Endothelial cell of hepatic sinusoid (primary cell): ENCODE results near the gene CENPVL1.
"Not testable (repeated sequence)": the region's sequence is repeated elsewhere in the genome, so short reads cannot be mapped to it uniquely, and the experiment has no call there.

ENCODE experiments used
- in situ Hi-C: cut with HindIII; loops from 2 replicates; pipeline ENCODE4 v1.10.0; 2017; ENCODE audit warnings: low sequenced_read_pairs

Gene CENPVL1

GRCh38 chrX:51710277-51711164, at the start of gene CENPVL1:
TSS of gene CENPVL1 (plus strand) at chrX:51710512. CDS start at chrX:51710512, 0 bp downstream.
- in situ Hi-C loops = not testable (repeated sequence)

- in situ Hi-C loops = no loop called here
These were observed 44.3 kb upstream of the CENPVL1 start for GRCh38 chrX:51665981-51666380.

- in situ Hi-C loops = not testable (repeated sequence)
These were observed 30.5 kb upstream of the CENPVL1 start for GRCh38 chrX:51679689-51680433.

DNA sequence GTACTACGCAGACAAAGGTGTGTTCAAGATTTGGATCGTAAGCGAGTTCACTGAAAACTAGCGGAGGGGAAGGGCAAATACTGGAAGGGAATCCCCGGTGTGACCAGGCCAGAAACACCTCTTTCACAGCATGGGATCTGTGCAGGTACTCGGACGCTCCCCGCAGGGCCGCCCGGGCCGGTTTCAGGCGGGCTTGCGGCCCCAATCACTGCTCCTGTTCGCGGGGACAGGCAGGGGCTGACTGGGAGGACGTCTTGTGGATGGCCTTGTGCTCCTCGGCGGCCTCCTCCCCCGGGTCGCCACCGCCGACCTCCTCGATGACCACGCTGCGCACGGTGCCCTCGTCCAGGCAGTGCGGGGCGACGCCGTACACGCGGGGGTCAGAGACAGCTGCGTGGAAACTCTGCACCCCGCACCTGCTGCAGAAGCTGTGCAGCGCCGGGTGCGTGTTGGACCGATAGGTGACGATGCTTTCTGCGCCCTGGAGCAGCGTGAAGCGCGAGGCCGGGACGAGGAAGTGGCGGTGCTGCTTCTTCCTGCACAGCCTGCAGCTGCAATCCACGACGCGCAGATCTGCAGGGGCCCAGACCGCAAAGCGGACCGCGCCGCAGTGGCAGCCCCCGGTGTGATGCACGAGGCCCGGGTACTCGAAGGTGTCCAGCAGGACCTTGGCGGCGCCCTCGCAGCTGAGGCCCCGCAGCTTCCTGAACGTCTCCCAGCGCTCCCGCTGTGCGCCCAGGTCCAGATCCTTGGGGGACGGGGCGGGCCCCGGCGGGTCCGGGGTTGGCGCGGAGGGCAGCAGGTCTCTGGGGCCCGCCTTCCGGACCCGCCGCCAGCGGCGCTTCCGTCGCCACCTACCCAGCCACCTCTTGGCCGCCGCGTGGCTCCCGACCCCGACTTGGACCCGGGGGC, 28.2 kb upstream of the CENPVL1 start:
- in situ Hi-C loops = not testable (repeated sequence)

GRCh38 chrX:51682720-51683062, 27.6 kb upstream of the CENPVL1 start, which contains the start of gene CENPVL2:
TSS of gene CENPVL2 (minus strand) at chrX:51682831. CDS start at chrX:51682831, 0 bp downstream.
- in situ Hi-C loops = not testable (repeated sequence)

GRCh38 chrX:51694254-51694653, 16.1 kb upstream of the CENPVL1 start:
- in situ Hi-C loops = no loop called here

DNA sequence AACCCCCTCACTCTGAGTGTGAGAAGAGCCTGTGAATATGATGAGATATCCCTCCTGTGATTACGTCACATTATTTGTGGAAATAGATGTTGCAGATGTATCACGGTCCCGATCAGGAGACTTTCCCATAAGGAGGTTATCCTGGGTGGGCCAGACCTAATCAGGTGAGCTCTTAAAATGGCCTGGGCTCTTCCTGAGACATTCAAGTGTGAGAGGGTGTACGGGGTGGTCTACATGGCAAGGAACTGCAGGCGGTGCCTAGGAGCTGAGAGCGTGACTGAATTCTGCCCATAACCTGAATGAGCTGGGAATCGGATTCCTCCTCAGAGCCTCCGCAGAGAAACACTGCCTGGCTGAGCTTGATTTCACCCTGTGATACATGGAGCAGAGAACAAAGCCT, 12.9 kb upstream of the CENPVL1 start:
- in situ Hi-C loops = no loop called here

GRCh38 chrX:51712943-51713647, 2.8 kb downstream of the CENPVL1 start:
- in situ Hi-C loops = not testable (repeated sequence)

GRCh38 chrX:51728202-51728601, 17.9 kb downstream of the CENPVL1 start:
- in situ Hi-C loops = no loop called here

DNA sequence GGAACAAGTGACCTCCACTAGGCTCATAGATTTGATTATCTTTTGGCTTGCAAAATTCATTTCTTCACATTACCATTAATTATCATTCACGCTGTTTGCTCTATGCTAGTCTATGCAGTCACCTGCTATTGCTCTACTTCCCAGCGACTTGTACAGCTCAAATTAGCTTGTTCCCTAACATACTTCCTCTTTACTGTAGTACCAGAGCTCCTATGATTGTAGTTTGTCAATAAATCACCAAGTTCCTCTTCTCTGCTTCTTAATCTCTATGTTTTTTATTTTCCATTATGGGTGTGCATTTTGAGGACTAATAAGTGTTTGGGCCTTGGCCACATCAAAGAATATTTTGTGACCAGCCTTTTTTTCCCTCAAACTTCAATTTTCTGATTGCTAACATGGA, 26.8 kb downstream of the CENPVL1 start:
- in situ Hi-C loops = no loop called here

DNA sequence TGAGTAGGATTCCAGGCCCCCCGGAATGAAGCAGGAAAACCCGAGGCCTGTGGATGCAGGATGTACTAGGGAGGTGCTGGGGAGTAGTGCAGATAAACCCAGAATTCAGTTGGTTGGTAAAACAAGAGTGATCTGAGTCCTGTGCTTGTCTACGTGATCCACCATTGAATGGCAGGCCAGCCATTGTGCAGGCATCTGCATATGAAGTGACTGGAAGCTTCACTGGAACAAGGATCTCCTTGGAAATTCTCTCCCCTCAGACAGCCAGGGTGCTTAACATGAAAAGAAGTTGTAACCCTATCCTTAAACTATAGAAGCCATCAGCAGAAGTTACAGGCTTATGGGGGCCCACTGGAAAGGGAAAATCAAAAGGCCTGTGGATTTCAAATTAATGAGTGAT, 32.3 kb downstream of the CENPVL1 start:
- in situ Hi-C loops = no loop called here

DNA sequence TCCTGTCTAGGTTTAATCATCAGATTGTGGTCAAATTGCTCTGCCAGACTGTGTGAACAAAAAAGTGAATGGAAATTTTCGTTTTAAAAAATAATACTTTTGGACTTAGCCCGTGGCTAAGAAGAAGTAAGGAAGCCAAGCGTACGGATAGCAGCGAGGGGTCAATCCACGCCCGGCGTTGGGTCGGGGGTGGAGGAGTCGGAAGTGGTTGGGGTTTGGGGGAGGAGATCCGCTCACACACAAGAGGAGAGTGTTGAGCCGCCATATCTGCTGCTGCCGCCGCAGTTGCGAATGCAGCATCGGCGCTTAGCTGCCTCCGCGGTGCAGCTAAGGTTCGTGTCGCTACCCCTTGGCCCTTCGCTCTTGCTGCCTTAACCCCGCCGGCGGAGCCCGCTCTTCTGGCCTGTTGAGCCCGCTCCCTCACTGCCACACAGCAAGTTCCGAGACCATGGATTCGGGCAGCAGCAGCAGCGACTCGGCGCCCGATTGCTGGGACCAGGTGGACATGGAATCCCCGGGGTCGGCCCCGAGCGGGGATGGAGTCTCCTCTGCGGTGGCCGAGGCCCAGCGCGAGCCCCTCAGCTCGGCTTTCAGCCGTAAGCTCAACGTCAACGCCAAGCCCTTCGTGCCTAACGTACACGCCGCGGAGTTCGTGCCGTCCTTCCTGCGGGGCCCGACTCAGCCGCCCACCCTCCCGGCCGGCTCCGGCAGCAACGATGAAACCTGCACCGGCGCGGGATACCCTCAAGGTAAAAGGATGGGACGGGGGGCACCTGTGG, 33.1 kb downstream of the CENPVL1 start, which contains the start of gene GSPT2:
Gene GSPT2, plus strand, starts transcription at position 264 of the 779 bp plus-strand sequence. Its CDS starts 185 bp downstream, at position 449.
- in situ Hi-C loops = no loop called here

DNA sequence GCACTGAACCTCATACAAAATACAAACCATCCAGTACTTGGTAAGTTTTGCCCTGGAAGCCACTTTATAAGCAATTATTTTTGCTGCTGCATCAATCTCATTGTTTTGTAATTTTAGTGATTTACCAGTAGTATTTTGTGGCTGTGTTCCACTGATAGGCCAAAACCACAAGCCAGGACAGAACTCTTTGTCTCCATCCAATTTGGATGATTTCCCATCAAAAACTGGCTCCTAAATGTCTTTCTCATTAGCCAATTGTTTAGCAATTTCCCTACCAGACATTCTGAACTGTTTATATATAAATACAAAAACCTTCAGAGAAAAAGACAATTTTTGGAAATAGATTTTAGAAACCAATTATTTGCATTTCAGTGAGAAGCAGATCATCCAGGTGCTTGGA, 37.4 kb downstream of the CENPVL1 start:
- in situ Hi-C loops = no loop called here

DNA sequence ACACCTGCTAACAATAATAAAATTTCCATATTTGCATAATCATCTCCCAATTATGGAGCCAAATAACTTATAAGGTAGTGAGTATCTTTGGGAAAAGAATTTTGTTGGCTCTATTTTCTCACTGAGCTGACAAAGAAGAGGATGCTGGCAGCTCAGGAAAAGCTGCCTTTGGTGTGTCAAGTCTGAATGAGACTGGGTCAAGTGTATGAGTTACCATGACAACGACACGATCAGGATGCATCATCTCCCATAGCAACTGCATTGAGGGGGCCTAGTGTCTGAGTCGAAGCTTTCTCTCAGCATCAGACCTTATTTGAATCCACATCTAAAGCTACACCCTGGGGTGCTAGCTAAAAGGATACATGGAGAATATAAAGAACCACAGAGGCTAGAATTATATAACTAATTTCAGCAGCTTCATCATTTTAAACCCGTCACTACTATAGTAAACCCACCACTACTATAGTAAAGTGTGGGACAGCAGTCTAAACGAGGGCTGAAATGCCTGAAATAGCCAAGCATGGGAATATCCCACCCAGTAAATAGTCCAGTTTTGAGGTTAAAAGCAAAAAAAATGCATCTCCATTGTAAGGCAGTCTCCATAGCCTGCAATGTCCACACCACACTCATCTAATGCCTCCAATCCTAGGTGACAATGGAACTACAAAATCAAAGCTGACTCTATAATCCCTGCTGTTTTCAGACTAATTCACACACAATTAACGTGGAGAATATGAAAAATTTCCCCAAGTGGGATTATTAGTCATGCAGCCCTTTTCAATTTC, 48.9 kb downstream of the CENPVL1 start:
- in situ Hi-C loops = no loop called here

DNA sequence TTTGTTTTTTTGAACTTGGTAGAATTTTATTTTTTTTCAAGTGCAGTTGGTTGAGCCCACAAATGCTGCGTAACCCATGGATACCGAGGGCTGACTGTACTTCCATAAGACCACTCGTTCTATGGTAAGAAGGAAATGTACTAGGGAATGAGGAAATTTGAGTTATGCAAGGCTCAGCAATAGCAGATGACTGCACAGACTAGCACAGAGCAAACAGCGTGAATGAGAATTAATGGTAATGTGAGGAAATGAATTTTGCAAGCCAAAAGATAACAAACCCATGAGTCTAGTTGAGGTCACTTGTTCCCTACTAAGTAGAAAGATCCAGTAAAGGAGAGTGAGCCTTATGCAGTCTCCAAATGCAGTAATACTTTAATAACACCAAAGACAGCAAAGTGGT, 50.3 kb downstream of the CENPVL1 start:
- in situ Hi-C loops = no loop called here
